WTC11 (cell line): Measurements from ENCODE around the gene ADAMTS19. TPM values are rescaled to one million over a fixed set of nuclear protein-coding genes. Genes with fewer than 3 reads are reported as not detected.

Experiments
- ATAC-seq: fragments of 200-7000 bp; cut with Tn5 transposase; 2 replicates; pipeline ENCODE4 v1.10.0; 2021; ENCODE audit warnings: mild to moderate bottlenecking, moderate library complexity
- CTCF ChIA-PET: fragments of 300-600 bp; sonication (Branson Sonifier 250); formaldehyde crosslinking; loops from one replicate; lab custom pipeline; 2021; ENCODE audit warnings: antibody characterized with exemption; lab: Charles Lee
- POLR2A ChIA-PET: fragments of 350-600 bp; sonication (Branson Sonifier 250); formaldehyde crosslinking; loops from one replicate; lab custom pipeline; 2021; ENCODE audit warnings: antibody characterized with exemption; lab: Charles Lee
- DNase-seq: peaks from one replicate; pipeline ENCODE4 v3.0.0; 2021; ENCODE audit warnings: low spot score
- H3K27ac Mint-ChIP-seq: 2 replicates; pipeline ENCODE4 v1.8.0; 2021; ENCODE audit warnings: mixed read lengths
- H3K27me3 Mint-ChIP-seq: 2 replicates; pipeline ENCODE4 v1.8.0; 2021; ENCODE audit warnings: low read depth, mild to moderate bottlenecking, moderate library complexity, mixed read lengths
- H3K36me3 Mint-ChIP-seq: 2 replicates; pipeline ENCODE4 v1.8.0; 2021; ENCODE audit warnings: mixed read lengths
- H3K4me1 Mint-ChIP-seq: 2 replicates; pipeline ENCODE4 v1.8.0; 2022; ENCODE audit warnings: mixed read lengths
- H3K4me3 Mint-ChIP-seq: 2 replicates; pipeline ENCODE4 v1.8.0; 2021; ENCODE audit warnings: mild to moderate bottlenecking, moderate library complexity, mixed read lengths
- H3K9me3 Mint-ChIP-seq: 2 replicates; pipeline ENCODE4 v1.8.0; 2021; ENCODE audit warnings: mixed read lengths
- CDX4 ChIP-seq: fragments of 250-450 bp; sonication (Bioruptor Pico); IDR thresholded peaks from 2 replicates; pipeline ENCODE4 v1.9.0; 2021; ENCODE audit warnings: moderate library complexity, mild to moderate bottlenecking, inconsistent platforms, borderline replicate concordance
- ELF4 ChIP-seq: sonication (generic); formaldehyde crosslinking; IDR thresholded peaks from 2 replicates; pipeline ENCODE4 v1.8.1; 2022; ENCODE audit warnings: low read depth, mild to moderate bottlenecking, moderate library complexity, missing genetic modification reagents
- EMX1 ChIP-seq: fragments of 250-450 bp; sonication (Bioruptor Pico); IDR thresholded peaks from 2 replicates; pipeline ENCODE4 v1.8.0; 2021; ENCODE audit warnings: mild to moderate bottlenecking
- GRHL2 ChIP-seq: fragments of 250-450 bp; sonication (Bioruptor Pico); IDR thresholded peaks from 2 replicates; pipeline ENCODE4 v1.8.0; 2022; ENCODE audit warnings: mild to moderate bottlenecking, moderate library complexity; ENCODE audit not compliant: insufficient replicate concordance, severe bottlenecking
- HMGA2 ChIP-seq: fragments of 250-450 bp; sonication (Bioruptor Pico); IDR thresholded peaks from 2 replicates; pipeline ENCODE4 v1.4.0; 2021; ENCODE audit warnings: mild to moderate bottlenecking, moderate library complexity
- IRF1 ChIP-seq: sonication (generic); formaldehyde crosslinking; IDR thresholded peaks from 2 replicates; pipeline ENCODE4 v1.8.0; 2023; ENCODE audit warnings: missing genetic modification reagents
- JUN ChIP-seq: sonication (generic); formaldehyde crosslinking; IDR thresholded peaks from 2 replicates; pipeline ENCODE4 v1.8.0; 2023; ENCODE audit warnings: mild to moderate bottlenecking, missing genetic modification reagents
- KAT7 ChIP-seq: sonication (generic); formaldehyde crosslinking; IDR thresholded peaks from 2 replicates; pipeline ENCODE4 v1.8.1; 2023; ENCODE audit warnings: missing genetic modification reagents, mild to moderate bottlenecking, borderline replicate concordance
- NFATC4 ChIP-seq: fragments of 250-450 bp; sonication (Bioruptor Pico); IDR thresholded peaks from 2 replicates; pipeline ENCODE4 v1.9.0; 2021; ENCODE audit warnings: mild to moderate bottlenecking
- NR2C2 ChIP-seq: sonication (generic); formaldehyde crosslinking; IDR thresholded peaks from 2 replicates; pipeline ENCODE4 v1.8.0; 2022; ENCODE audit warnings: mild to moderate bottlenecking, missing genetic modification reagents
- OVOL2 ChIP-seq: fragments of 250-450 bp; sonication (Bioruptor Pico); IDR thresholded peaks from 2 replicates; pipeline ENCODE4 v1.9.0; 2021; ENCODE audit warnings: mild to moderate bottlenecking, borderline replicate concordance
- SMAD4 ChIP-seq: sonication (generic); formaldehyde crosslinking; IDR thresholded peaks from 2 replicates; pipeline ENCODE4 v1.8.0; 2022; ENCODE audit warnings: mild to moderate bottlenecking, missing genetic modification reagents
- USF2 ChIP-seq: sonication (generic); formaldehyde crosslinking; IDR thresholded peaks from 2 replicates; pipeline ENCODE4 v1.8.1; 2023; ENCODE audit warnings: mild to moderate bottlenecking, missing genetic modification reagents, moderate library complexity
- ZMAT4 ChIP-seq: fragments of 250-450 bp; sonication (Bioruptor Pico); IDR thresholded peaks from 2 replicates; pipeline ENCODE4 v1.9.0; 2021; ENCODE audit warnings: mild to moderate bottlenecking
- ZNF416 ChIP-seq: fragments of 250-450 bp; sonication (Bioruptor Pico); IDR thresholded peaks from 2 replicates; pipeline ENCODE4 v1.9.0; 2021; ENCODE audit warnings: mild to moderate bottlenecking, inconsistent platforms
- ZNF532 ChIP-seq: fragments of 250-450 bp; sonication (Bioruptor Pico); IDR thresholded peaks from 2 replicates; pipeline ENCODE4 v1.9.0; 2021; ENCODE audit warnings: mild to moderate bottlenecking, borderline replicate concordance
- total RNA-seq: library from RNA; stranded (reverse); gene quantifications from 3 replicates; pipeline ENCODE4 v1.2.3, GENCODE V29; 2021
- TF ChIP-seq, protein P1 (sequence below): fragments of 250-450 bp; sonication (Bioruptor Pico); IDR thresholded peaks from 2 replicates; pipeline ENCODE4 v1.9.0; 2021; ENCODE audit warnings: mild to moderate bottlenecking
- TF ChIP-seq, protein P2 (sequence below): sonication (generic); formaldehyde crosslinking; conservative IDR thresholded peaks from 2 replicates; pipeline ENCODE4 v1.8.1; 2023; ENCODE audit warnings: mild to moderate bottlenecking, low read depth, missing genetic modification reagents, moderate library complexity

The ADAMTS19 gene
- total RNA-seq, 1 experiment from 2014 or later: 28.0 TPM

DNA sequence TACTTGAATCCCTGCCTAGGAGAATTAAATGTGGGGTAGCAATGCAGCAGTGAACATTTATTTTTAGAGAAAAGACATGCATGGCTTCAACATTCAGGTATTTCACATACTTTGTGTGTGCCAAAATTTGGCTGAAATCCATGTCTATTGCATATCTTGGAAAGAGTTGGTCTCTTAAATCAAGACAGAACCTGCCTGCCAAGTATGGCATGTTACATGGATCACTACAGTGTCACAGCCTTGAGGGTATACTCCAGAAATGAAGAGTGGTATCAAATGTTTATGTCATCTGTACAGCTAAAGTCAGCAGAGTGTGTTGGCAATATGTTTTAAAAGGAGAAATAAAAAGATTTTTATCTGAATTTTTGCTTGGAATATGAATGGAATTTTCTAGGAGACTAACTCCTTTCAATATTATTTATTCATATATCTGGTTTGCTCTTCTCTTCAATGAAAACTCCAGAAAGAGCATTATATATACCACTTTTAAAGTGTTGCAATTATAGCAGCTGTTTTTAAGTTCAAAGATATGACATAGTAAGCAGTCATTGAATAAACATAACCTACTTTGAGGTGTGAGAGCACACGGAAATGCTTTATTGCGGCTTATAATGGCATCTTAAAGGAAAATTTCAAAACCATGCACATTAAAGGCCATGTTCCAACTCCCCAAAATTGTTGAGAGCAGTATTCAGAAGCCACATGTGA, 192.4 kb downstream of the ADAMTS19 start:
- POLR2A ChIA-PET: no interaction called here
- no peak for DNase-seq
- TF ChIP-seq USF2 (no peak), SMAD4 (CRISPR knock-in tag) (no peak), KAT7 (CRISPR knock-in tag) (no peak), ZMAT4 (no peak), CDX4 (CRISPR knock-in tag) (no peak), OVOL2 (CRISPR knock-in tag) (no peak), NR2C2 (CRISPR knock-in tag) (no peak), ZNF532 (CRISPR knock-in tag) (no peak)
- TF ChIP-seq, protein P1, sequence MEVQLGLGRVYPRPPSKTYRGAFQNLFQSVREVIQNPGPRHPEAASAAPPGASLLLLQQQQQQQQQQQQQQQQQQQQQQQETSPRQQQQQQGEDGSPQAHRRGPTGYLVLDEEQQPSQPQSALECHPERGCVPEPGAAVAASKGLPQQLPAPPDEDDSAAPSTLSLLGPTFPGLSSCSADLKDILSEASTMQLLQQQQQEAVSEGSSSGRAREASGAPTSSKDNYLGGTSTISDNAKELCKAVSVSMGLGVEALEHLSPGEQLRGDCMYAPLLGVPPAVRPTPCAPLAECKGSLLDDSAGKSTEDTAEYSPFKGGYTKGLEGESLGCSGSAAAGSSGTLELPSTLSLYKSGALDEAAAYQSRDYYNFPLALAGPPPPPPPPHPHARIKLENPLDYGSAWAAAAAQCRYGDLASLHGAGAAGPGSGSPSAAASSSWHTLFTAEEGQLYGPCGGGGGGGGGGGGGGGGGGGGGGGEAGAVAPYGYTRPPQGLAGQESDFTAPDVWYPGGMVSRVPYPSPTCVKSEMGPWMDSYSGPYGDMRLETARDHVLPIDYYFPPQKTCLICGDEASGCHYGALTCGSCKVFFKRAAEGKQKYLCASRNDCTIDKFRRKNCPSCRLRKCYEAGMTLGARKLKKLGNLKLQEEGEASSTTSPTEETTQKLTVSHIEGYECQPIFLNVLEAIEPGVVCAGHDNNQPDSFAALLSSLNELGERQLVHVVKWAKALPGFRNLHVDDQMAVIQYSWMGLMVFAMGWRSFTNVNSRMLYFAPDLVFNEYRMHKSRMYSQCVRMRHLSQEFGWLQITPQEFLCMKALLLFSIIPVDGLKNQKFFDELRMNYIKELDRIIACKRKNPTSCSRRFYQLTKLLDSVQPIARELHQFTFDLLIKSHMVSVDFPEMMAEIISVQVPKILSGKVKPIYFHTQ (CRISPR knock-in tag): no peak
- CTCF ChIA-PET: no interaction called here
- H3K4me3 Mint-ChIP-seq: no peak overlapping the region
- H3K27ac Mint-ChIP-seq: no peak overlapping the region
- peaks cover 15% of the 10 kb centered on the region for H3K36me3 Mint-ChIP-seq
- H3K4me1 Mint-ChIP-seq: peaks cover 9% of the 10 kb centered on the region
- no peaks in the 10 kb centered on the region for H3K27me3 Mint-ChIP-seq
- H3K9me3 Mint-ChIP-seq: no peaks in the 10 kb centered on the region
- no peak for ATAC-seq

DNA sequence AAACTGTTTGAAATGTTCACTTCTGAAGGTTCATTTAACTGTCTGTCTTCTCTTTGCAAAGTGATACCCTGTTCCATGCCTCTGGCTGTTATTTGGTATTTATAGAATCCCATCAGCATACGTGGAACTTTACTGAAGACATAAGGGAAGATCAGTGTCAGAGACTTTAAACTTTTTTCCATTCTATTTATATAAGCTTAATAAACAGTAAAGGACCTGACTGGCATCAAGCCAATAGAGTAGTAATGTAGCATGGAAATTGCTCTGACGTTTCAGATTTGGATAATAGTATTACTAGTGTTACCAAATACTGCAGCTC, 192.9 kb downstream of the ADAMTS19 start:
- DNase-seq (no peak), ATAC-seq (no peak)
- POLR2A ChIA-PET: no interaction called here
- TF ChIP-seq HMGA2 (no peak), ELF4 (CRISPR knock-in tag) (no peak), ZNF416 (CRISPR knock-in tag) (no peak), JUN (no peak), CDX4 (CRISPR knock-in tag) (no peak), IRF1 (no peak), GRHL2 (CRISPR knock-in tag) (no peak), NFATC4 (CRISPR knock-in tag) (no peak), EMX1 (CRISPR knock-in tag) (no peak)
- TF ChIP-seq, protein P2, sequence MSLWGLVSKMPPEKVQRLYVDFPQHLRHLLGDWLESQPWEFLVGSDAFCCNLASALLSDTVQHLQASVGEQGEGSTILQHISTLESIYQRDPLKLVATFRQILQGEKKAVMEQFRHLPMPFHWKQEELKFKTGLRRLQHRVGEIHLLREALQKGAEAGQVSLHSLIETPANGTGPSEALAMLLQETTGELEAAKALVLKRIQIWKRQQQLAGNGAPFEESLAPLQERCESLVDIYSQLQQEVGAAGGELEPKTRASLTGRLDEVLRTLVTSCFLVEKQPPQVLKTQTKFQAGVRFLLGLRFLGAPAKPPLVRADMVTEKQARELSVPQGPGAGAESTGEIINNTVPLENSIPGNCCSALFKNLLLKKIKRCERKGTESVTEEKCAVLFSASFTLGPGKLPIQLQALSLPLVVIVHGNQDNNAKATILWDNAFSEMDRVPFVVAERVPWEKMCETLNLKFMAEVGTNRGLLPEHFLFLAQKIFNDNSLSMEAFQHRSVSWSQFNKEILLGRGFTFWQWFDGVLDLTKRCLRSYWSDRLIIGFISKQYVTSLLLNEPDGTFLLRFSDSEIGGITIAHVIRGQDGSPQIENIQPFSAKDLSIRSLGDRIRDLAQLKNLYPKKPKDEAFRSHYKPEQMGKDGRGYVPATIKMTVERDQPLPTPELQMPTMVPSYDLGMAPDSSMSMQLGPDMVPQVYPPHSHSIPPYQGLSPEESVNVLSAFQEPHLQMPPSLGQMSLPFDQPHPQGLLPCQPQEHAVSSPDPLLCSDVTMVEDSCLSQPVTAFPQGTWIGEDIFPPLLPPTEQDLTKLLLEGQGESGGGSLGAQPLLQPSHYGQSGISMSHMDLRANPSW (CRISPR knock-in tag): no peak
- TF ChIP-seq, protein P1 (CRISPR knock-in tag): no peak

More for the DNA sequence above, 192.9 kb downstream of the ADAMTS19 start:
- H3K9me3 Mint-ChIP-seq: no peaks in the 10 kb centered on the region
- H3K4me3 Mint-ChIP-seq: no peak overlapping the region
- H3K36me3 Mint-ChIP-seq: peaks cover 15% of the 10 kb centered on the region
- H3K4me1 Mint-ChIP-seq: peaks cover 9% of the 10 kb centered on the region
- CTCF ChIA-PET: no interaction called here
- no peaks in the 10 kb centered on the region for H3K27me3 Mint-ChIP-seq
- H3K27ac Mint-ChIP-seq: no peak overlapping the region
